Endodermal cell (in vitro differentiated cells): Measurements from ENCODE around the gene OCA2. TPM values are rescaled to one million over a fixed set of nuclear protein-coding genes. Genes with fewer than 3 reads are reported as not detected.

ENCODE experiments used
- DNase-seq: peaks from one replicate; pipeline ENCODE4 v3.0.0-alpha.2; 2017
- H3K27ac ChIP-seq: 2 replicates; pipeline ENCODE4 v1.5.1; 2013; ENCODE audit warnings: mild to moderate bottlenecking, low read depth, low read length, moderate library complexity
- H3K27me3 ChIP-seq: 2 replicates; pipeline ENCODE4 v1.6.1; 2013; ENCODE audit warnings: mild to moderate bottlenecking, low read length, moderate library complexity; ENCODE audit not compliant: insufficient read depth, control insufficient read depth, poor library complexity, severe bottlenecking
- H3K36me3 ChIP-seq: 2 replicates; pipeline ENCODE4 v1.7.0; 2013; ENCODE audit warnings: mild to moderate bottlenecking, low read length, moderate library complexity; ENCODE audit not compliant: control insufficient read depth, insufficient read depth
- H3K4me1 ChIP-seq: one replicate; pipeline ENCODE4 v1.7.0; 2013; ENCODE audit warnings: low read length; ENCODE audit not compliant: control insufficient read depth, insufficient read depth
- H3K4me3 ChIP-seq: 2 replicates; pipeline ENCODE4 v1.5.1; 2013; ENCODE audit warnings: mild to moderate bottlenecking, low read length, moderate library complexity
- H3K9ac ChIP-seq: 2 replicates; pipeline ENCODE4 v1.6.1; 2013; ENCODE audit warnings: mild to moderate bottlenecking, low read length, moderate library complexity; ENCODE audit not compliant: poor library complexity, severe bottlenecking; ENCODE audit errors: extremely low read depth
- H3K9me3 ChIP-seq: 2 replicates; pipeline ENCODE4 v1.6.1; 2013; ENCODE audit warnings: mild to moderate bottlenecking, low read length, moderate library complexity; ENCODE audit not compliant: control insufficient read depth
- H3K27ac Mint-ChIP-seq: 2 replicates; pipeline ENCODE4 v1.8.0; 2020; ENCODE audit warnings: mixed read lengths
- H3K27me3 Mint-ChIP-seq: 2 replicates; pipeline ENCODE4 v1.8.0; 2021; ENCODE audit warnings: mild to moderate bottlenecking, mixed read lengths; ENCODE audit not compliant: insufficient read depth
- H3K36me3 Mint-ChIP-seq: 2 replicates; pipeline ENCODE4 v1.8.0; 2020; ENCODE audit warnings: low read depth, mixed read lengths
- H3K4me1 Mint-ChIP-seq: 2 replicates; pipeline ENCODE4 v1.8.0; 2020; ENCODE audit warnings: mixed read lengths
- H3K4me3 Mint-ChIP-seq: 2 replicates; pipeline ENCODE4 v1.8.0; 2020; ENCODE audit warnings: mild to moderate bottlenecking, moderate library complexity, mixed read lengths
- H3K9me3 Mint-ChIP-seq: 2 replicates; pipeline ENCODE4 v1.8.0; 2020; ENCODE audit warnings: mild to moderate bottlenecking, mixed read lengths
- WGBS, 2 experiments: methylation state at CpG; one replicate each; pipeline versions ENCODE4 v1.1.5 to v1.1.7; 2013; ENCODE audit warnings: missing lambda C conversion rate in 2 of 2, mixed read lengths in 1 of 2; ENCODE audit not compliant: insufficient coverage in 1 of 2, insufficient read length in 1 of 2; 5-methylcytosine and 5-hydroxymethylcytosine counted together
- total RNA-seq, 2 donors: library from RNA; stranded (reverse); fragmentation: NEBNext Ultra II Directional in 1 of 2; extraction: Animal tissue kit (Norgen Biotek cat#: 25700) in 1 of 2; gene quantifications; 2 replicates in 1 of 2; 3 replicates in 1 of 2; pipeline ENCODE4 v1.2.1, GENCODE V29; 2021
- TF ChIP-seq, protein P1 (sequence below): fragments of 200-600 bp; sonication (generic); conservative IDR thresholded peaks from 2 replicates; pipeline ENCODE4 v1.5.0; 2021; ENCODE audit warnings: antibody characterized with exemption, mild to moderate bottlenecking

The OCA2 gene
- total RNA-seq, 2 donors from 2014 or later = 0.29 to 0.84 TPM

DNA sequence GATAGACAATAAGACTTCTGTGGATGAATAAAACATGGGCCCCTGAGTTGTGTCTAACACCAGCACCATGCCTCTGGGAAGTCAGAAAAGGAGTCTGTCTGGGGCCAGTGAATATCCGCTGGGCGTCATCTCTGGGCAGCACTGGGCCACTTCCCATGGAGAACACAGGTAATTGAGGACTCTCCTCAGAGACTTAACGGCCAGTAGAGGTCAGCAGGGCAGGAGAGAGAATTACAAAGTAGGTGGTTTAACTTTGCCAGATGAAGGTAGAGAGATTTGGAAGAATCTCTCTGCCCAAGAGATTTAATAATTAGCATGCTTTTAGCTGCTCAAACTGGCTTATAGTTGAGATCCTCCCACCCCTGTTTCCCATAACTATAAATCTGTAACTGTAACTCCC, 65.7 kb downstream of the OCA2 start:
- H3K27ac ChIP-seq = no peak overlapping the region
- Mint-ChIP-seq H3K9me3 (no peaks in the 10 kb centered on the region), H3K36me3 (no peaks in the 10 kb centered on the region), H3K4me1 (peaks cover 3% of the 10 kb centered on the region), H3K27me3 (no peaks in the 10 kb centered on the region), H3K27ac (no peak overlapping the region), H3K4me3 (no peak overlapping the region)
- H3K4me1 ChIP-seq = no peaks in the 10 kb centered on the region
- no peak overlapping the region for H3K4me3 ChIP-seq
- H3K9me3 ChIP-seq = no peaks in the 10 kb centered on the region
- no peak for DNase-seq
- TF ChIP-seq, protein P1, sequence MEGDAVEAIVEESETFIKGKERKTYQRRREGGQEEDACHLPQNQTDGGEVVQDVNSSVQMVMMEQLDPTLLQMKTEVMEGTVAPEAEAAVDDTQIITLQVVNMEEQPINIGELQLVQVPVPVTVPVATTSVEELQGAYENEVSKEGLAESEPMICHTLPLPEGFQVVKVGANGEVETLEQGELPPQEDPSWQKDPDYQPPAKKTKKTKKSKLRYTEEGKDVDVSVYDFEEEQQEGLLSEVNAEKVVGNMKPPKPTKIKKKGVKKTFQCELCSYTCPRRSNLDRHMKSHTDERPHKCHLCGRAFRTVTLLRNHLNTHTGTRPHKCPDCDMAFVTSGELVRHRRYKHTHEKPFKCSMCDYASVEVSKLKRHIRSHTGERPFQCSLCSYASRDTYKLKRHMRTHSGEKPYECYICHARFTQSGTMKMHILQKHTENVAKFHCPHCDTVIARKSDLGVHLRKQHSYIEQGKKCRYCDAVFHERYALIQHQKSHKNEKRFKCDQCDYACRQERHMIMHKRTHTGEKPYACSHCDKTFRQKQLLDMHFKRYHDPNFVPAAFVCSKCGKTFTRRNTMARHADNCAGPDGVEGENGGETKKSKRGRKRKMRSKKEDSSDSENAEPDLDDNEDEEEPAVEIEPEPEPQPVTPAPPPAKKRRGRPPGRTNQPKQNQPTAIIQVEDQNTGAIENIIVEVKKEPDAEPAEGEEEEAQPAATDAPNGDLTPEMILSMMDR = peak; percentile 52
- no peaks in the 10 kb centered on the region for H3K27me3 ChIP-seq
- 85 to 100% methylated on average over 1 to 3 of the region's 3 CpGs for WGBS, 2 experiments
- no peak overlapping the region for H3K9ac ChIP-seq
- no peaks in the 10 kb centered on the region for H3K36me3 ChIP-seq

DNA sequence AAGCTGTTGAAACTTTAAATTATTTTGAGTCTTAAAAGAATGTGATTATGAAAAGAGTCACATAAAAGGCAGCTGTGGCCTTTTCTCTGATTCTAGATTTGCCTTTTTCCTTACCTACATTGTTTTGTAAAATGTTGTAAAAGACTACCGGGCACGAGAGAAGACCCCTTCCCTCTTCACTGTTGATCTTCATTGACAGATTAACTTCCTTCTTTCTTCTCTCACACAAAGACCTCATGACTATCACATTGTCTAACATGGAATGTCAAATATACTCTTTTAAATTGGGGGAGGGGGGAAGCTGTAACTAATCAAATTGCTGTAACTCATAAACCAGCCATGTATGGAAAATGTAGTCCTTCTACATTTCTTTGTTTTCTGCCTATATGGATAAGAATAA, 68.3 kb downstream of the OCA2 start:
- no peaks in the 10 kb centered on the region for H3K9me3 Mint-ChIP-seq
- H3K4me3 Mint-ChIP-seq = no peak overlapping the region
- WGBS, 2 experiments = 75 to 83% methylated on average over 2 of the region's 2 CpGs
- Histone ChIP-seq H3K27ac (no peak overlapping the region), H3K36me3 (no peaks in the 10 kb centered on the region), H3K4me3 (no peak overlapping the region), H3K4me1 (no peaks in the 10 kb centered on the region), H3K27me3 (no peaks in the 10 kb centered on the region), H3K9ac (no peak overlapping the region), H3K9me3 (no peaks in the 10 kb centered on the region)
- H3K27ac Mint-ChIP-seq = no peak overlapping the region
- TF ChIP-seq, protein P1 = no peak
- H3K4me1 Mint-ChIP-seq = peaks cover 3% of the 10 kb centered on the region
- no peaks in the 10 kb centered on the region for H3K27me3 Mint-ChIP-seq
- no peak for DNase-seq
- no peaks in the 10 kb centered on the region for H3K36me3 Mint-ChIP-seq

DNA sequence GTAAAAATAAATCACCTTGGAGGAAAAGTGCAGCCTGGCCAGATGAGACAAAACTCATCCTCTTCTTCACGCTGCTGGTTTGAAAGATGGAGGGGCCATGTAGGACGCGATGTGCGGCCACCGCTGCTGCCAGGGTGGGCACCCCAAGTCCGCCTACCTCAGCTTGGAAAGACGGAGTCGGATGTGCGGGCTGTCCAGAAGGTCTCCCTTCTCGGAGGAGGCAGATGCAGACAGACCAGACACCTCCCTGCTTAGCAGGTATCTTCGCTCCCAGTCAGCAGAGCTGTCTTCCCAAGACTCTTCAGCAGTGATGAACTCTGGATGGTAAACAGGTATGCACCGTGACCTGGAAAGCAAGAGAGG, 71.4 kb downstream of the OCA2 start:
- H3K27ac ChIP-seq = no peak overlapping the region
- H3K4me3 Mint-ChIP-seq = no peak overlapping the region

More for the DNA sequence above, 71.4 kb downstream of the OCA2 start:
- TF ChIP-seq, protein P1 = no peak
- Mint-ChIP-seq H3K4me1 (peaks cover 3% of the 10 kb centered on the region), H3K36me3 (no peaks in the 10 kb centered on the region), H3K27me3 (no peaks in the 10 kb centered on the region), H3K9me3 (no peaks in the 10 kb centered on the region), H3K27ac (no peak overlapping the region)
- 91 to 94% methylated on average over 9 to 12 of the region's 12 CpGs for WGBS, 2 experiments
- no peaks in the 10 kb centered on the region for H3K36me3 ChIP-seq
- H3K4me1 ChIP-seq = no peaks in the 10 kb centered on the region
- H3K27me3 ChIP-seq = no peaks in the 10 kb centered on the region
- no peak overlapping the region for H3K9ac ChIP-seq
- H3K9me3 ChIP-seq = no peaks in the 10 kb centered on the region
- no peak overlapping the region for H3K4me3 ChIP-seq
- DNase-seq = no peak
